ENCODE results near the gene SSTR4.

The SSTR4 gene

GRCh38 chr20:23069108-23069507, 34.0 kb downstream of the SSTR4 start:
- no peak for TF ChIP-seq REST (IDR thresholded peaks at IDR 0.05; ENCODE audit: insufficient read depth in 1 of 2, low read depth in 2 of 2, low read length in 2 of 2)
- no peak for TF ChIP-seq TAF1 (IDR thresholded peaks at IDR 0.05; ENCODE audit: borderline replicate concordance, insufficient read depth, low read length)
- no peak for TF ChIP-seq SIN3A (IDR thresholded peaks at IDR 0.05; ENCODE audit: borderline replicate concordance, insufficient read depth, low read length)

DNA sequence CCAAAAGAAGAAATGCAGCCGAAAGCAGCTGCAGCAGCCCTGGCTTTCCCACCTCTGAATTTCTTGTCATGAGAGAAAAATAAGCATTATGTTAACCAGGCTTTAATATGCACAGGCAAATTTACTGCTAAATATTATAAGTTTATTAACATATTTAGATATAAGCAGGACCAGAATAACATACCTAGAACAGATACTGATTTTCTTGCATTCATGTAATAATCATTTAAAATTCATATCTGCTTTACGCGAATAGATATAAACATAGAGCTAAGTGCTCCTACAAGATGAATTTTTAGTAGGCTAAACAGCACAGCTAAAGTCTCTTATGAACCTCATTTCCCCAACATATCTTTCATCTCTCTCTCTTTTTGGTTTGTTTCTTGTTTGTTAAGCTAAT, 36.3 kb downstream of the SSTR4 start:
- TF ChIP-seq FOXP2 (optimal IDR thresholded peaks at IDR 0.05; ENCODE audit: borderline replicate concordance, extremely low read depth, extremely low read length, insufficient read depth) = no peak

DNA sequence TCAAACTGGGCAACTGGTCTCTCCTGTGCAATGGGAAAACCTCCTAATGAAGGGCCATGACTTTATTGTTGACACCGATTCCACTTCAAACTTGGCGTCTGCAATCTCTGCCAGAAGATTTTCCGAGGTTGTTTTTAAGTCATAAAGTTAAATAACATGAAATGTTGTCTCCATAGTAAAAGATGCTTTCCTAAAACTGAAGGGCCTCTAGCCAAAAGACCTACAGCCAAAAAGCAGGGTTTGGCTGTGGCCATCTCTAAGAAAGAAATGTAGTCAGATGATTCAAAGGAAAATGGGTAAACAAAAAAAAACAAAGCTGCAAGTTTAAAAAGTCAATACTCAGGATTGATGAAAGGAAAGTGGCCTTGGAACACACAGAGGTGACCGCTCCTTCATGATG, 36.9 kb downstream of the SSTR4 start:
- no peak for TF ChIP-seq SIN3A (IDR thresholded peaks at IDR 0.05; ENCODE audit: borderline replicate concordance, insufficient read depth, low read length)
- no peak for TF ChIP-seq TAF1 (IDR thresholded peaks at IDR 0.05; ENCODE audit: borderline replicate concordance, insufficient read depth, low read length)
- TF ChIP-seq FOXP2 (optimal IDR thresholded peaks at IDR 0.05; ENCODE audit: borderline replicate concordance, extremely low read depth, extremely low read length, insufficient read depth) = no peak
- TF ChIP-seq POLR2AphosphoS5 (IDR thresholded peaks at IDR 0.05; ENCODE audit: low read depth, low read length) = no peak
- TF ChIP-seq REST (IDR thresholded peaks at IDR 0.05; ENCODE audit: insufficient read depth in 1 of 2, low read depth in 2 of 2, low read length in 2 of 2) = no peak

GRCh38 chr20:23072892-23073586, 37.9 kb downstream of the SSTR4 start:
- TF ChIP-seq POLR2AphosphoS5 (IDR thresholded peaks at IDR 0.05; ENCODE audit: low read depth, low read length) = no peak
- TF ChIP-seq TAF1 (IDR thresholded peaks at IDR 0.05; ENCODE audit: borderline replicate concordance, insufficient read depth, low read length) = no peak
- no peak for TF ChIP-seq SIN3A (IDR thresholded peaks at IDR 0.05; ENCODE audit: borderline replicate concordance, insufficient read depth, low read length)
- TF ChIP-seq FOXP2 (optimal IDR thresholded peaks at IDR 0.05; ENCODE audit: borderline replicate concordance, extremely low read depth, extremely low read length, insufficient read depth) = no peak
- no peak for TF ChIP-seq REST (IDR thresholded peaks at IDR 0.05; ENCODE audit: insufficient read depth in 1 of 2, low read depth in 2 of 2, low read length in 2 of 2)

GRCh38 chr20:23074052-23074451, 38.9 kb downstream of the SSTR4 start:
- TF ChIP-seq FOXP2 (optimal IDR thresholded peaks at IDR 0.05; ENCODE audit: borderline replicate concordance, extremely low read depth, extremely low read length, insufficient read depth) (no peak), SIN3A (IDR thresholded peaks at IDR 0.05; ENCODE audit: borderline replicate concordance, insufficient read depth, low read length) (no peak), TAF1 (IDR thresholded peaks at IDR 0.05; ENCODE audit: borderline replicate concordance, insufficient read depth, low read length) (no peak), POLR2AphosphoS5 (IDR thresholded peaks at IDR 0.05; ENCODE audit: low read depth, low read length) (no peak), REST (IDR thresholded peaks at IDR 0.05; ENCODE audit: insufficient read depth in 1 of 2, low read depth in 2 of 2, low read length in 2 of 2) (no peak)
